Natural killer cell (primary cell): ENCODE data around the gene ARPIN. TPM values are rescaled to one million over a fixed set of nuclear protein-coding genes. Genes with fewer than 3 reads are reported as not detected.
"Not testable (repeated sequence)": the region's sequence is repeated elsewhere in the genome, so short reads cannot be mapped to it uniquely, and the experiment has no call there.

Experiments
- ATAC-seq, 3 donors: fragments of 150-1000 bp in 2 of 3; fragments of 200-7000 bp in 1 of 3; cut with Tn5 transposase; 1 replicate in 1 of 3; 2 replicates in 2 of 3; pipeline ENCODE4 v1.10.0; 2021; ENCODE audit warnings: mild to moderate bottlenecking in 2 of 3, moderate library complexity in 2 of 3
- DNase-seq, 2 donors: peaks; one replicate each; pipeline versions ENCODE4 v3.0.0 to v3.0.0-alpha.2; 2013 to 2021; ENCODE audit warnings: mixed read lengths in 1 of 2
- H3K27ac ChIP-seq: one replicate; pipeline ENCODE4 v1.5.1; 2013; ENCODE audit warnings: mild to moderate bottlenecking, low read length
- H3K27me3 ChIP-seq: one replicate; pipeline ENCODE4 v1.6.1; 2013; ENCODE audit warnings: low read length; ENCODE audit not compliant: control insufficient read depth, insufficient read depth
- H3K36me3 ChIP-seq: one replicate; pipeline ENCODE4 v1.6.1; 2013; ENCODE audit warnings: low read length; ENCODE audit not compliant: control insufficient read depth, insufficient read depth
- H3K4me1 ChIP-seq: one replicate; pipeline ENCODE4 v1.6.1; 2013; ENCODE audit warnings: low read length; ENCODE audit not compliant: control insufficient read depth, insufficient read depth
- H3K4me3 ChIP-seq: one replicate; pipeline ENCODE4 v1.5.1; 2013; ENCODE audit warnings: low read length
- H3K9me3 ChIP-seq: one replicate; pipeline ENCODE4 v1.6.1; 2013; ENCODE audit warnings: low read length; ENCODE audit not compliant: control insufficient read depth, insufficient read depth
- H3K27ac Mint-ChIP-seq, 2 donors: one replicate each; pipeline ENCODE4 v1.8.0; 2022; ENCODE audit warnings: mild to moderate bottlenecking in 2 of 2, mixed read lengths in 2 of 2, moderate library complexity in 1 of 2
- H3K27me3 Mint-ChIP-seq, 2 donors: one replicate each; pipeline ENCODE4 v1.8.0; 2022; ENCODE audit warnings: low read depth in 2 of 2, mixed read lengths in 2 of 2
- H3K36me3 Mint-ChIP-seq: one replicate; pipeline ENCODE4 v1.8.0; 2022; ENCODE audit warnings: mixed read lengths
- H3K4me1 Mint-ChIP-seq, 2 donors: one replicate each; pipeline ENCODE4 v1.8.0; 2022; ENCODE audit warnings: mixed read lengths in 2 of 2
- H3K4me3 Mint-ChIP-seq: one replicate; pipeline ENCODE4 v1.8.0; 2022; ENCODE audit warnings: mild to moderate bottlenecking, moderate library complexity, mixed read lengths
- H3K9me3 Mint-ChIP-seq, 2 donors: one replicate each; pipeline ENCODE4 v1.8.0; 2022; ENCODE audit warnings: mixed read lengths in 2 of 2
- CTCF ChIP-seq: fragments of 200-600 bp; IDR thresholded peaks from one replicate; pipeline ENCODE4 v1.8.0; 2022; ENCODE audit warnings: antibody characterized with exemption
- WGBS: methylation state at CpG from one replicate; pipeline ENCODE4 v1.1.7; 2013; ENCODE audit warnings: missing lambda C conversion rate; ENCODE audit not compliant: insufficient coverage; 5-methylcytosine and 5-hydroxymethylcytosine counted together
- intact Hi-C: fragments of 100-400 bp; cut with micrococcal nuclease; formaldehyde crosslinking; loops from one replicate; pipeline ENCODE4 v1.14.2; 2022
- total RNA-seq, 4 donors: library from RNA; stranded (reverse); fragments of 120-200 nt in 1 of 4; gene quantifications; one replicate each; pipeline versions ENCODE4 v1.2.3 to v1.2.4, GENCODE V29; 2013 to 2022

The ARPIN gene
- total RNA-seq, 3 donors from 2014 or later (not counting 1 experiment from before 2014, with no cell fraction given): 0.23 to 5.5 (median 0.38) TPM

- no peak for TF ChIP-seq CTCF
- Histone ChIP-seq H3K4me3 (no peak overlapping the region), H3K9me3 (no peaks in the 10 kb centered on the region), H3K27ac (no peak overlapping the region), H3K27me3 (no peaks in the 10 kb centered on the region), H3K4me1 (peaks cover 3% of the 10 kb centered on the region), H3K36me3 (peaks cover 13% of the 10 kb centered on the region)
- H3K27ac Mint-ChIP-seq: no peak overlapping the region
- intact Hi-C loops: no loop called here
- no peaks in the 10 kb centered on the region for H3K9me3 Mint-ChIP-seq
- no peak overlapping the region for H3K4me3 Mint-ChIP-seq
- DNase-seq (no peak), ATAC-seq (no peak)
- 95% methylated on average over 3 of the region's 4 CpGs for WGBS
- peaks cover 3% of the 10 kb centered on the region for H3K36me3 Mint-ChIP-seq
- H3K4me1 Mint-ChIP-seq: peaks cover 0 to 4% of the 10 kb centered on the region in 2 donors
- H3K27me3 Mint-ChIP-seq: no peaks in the 10 kb centered on the region
These were observed 42.0 kb downstream of the ARPIN start for GRCh38 chr15:89870688-89871288.

DNA sequence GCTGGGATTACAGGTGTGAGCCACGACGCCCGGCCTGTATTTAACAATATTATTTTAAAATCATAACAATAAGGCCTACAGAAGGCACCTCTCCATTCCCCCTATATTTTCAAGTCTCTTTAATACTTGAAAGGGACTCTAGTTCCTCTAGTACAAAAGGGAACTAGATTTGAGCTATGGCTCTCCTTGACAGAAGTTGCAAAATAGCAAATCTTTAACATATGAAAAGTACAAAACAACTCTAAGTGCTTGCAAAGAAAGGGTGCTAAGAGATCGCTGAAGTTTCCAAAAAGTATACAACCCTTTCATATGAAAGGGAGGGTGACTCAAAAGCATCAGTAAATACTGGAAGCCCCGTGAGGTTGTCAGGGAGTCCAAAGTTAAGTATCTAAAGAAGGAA, 42.7 kb downstream of the ARPIN start:
- Histone ChIP-seq H3K4me3 (no peak overlapping the region), H3K9me3 (no peaks in the 10 kb centered on the region), H3K27ac (no peak overlapping the region), H3K27me3 (no peaks in the 10 kb centered on the region), H3K4me1 (peaks cover 3% of the 10 kb centered on the region), H3K36me3 (peaks cover 15% of the 10 kb centered on the region)
- Mint-ChIP-seq H3K27ac (no peak overlapping the region), H3K4me3 (no peak overlapping the region), H3K36me3 (no peaks in the 10 kb centered on the region), H3K4me1 (peaks cover 0 to 1% of the 10 kb centered on the region in 2 donors), H3K9me3 (no peaks in the 10 kb centered on the region), H3K27me3 (no peaks in the 10 kb centered on the region)
- intact Hi-C loops: no loop called here
- no peak for TF ChIP-seq CTCF
- no peak for DNase-seq
- ATAC-seq: no peak
- WGBS: 100% methylated on average over 4 of the region's 5 CpGs

- H3K27ac ChIP-seq, H3K4me3 Mint-ChIP-seq, H3K27me3 ChIP-seq, H3K27ac Mint-ChIP-seq, H3K4me1 Mint-ChIP-seq, DNase-seq, H3K4me3 ChIP-seq, ATAC-seq, H3K9me3 ChIP-seq, H3K36me3 Mint-ChIP-seq, H3K9me3 Mint-ChIP-seq, H3K27me3 Mint-ChIP-seq, intact Hi-C loops, H3K4me1 ChIP-seq: not testable (repeated sequence)
- WGBS: 98% methylated on average over 9 of the region's 9 CpGs
- peaks cover 18% of the 10 kb centered on the region for H3K36me3 ChIP-seq
These were observed 43.3 kb downstream of the ARPIN start for GRCh38 chr15:89869490-89869889.

DNA sequence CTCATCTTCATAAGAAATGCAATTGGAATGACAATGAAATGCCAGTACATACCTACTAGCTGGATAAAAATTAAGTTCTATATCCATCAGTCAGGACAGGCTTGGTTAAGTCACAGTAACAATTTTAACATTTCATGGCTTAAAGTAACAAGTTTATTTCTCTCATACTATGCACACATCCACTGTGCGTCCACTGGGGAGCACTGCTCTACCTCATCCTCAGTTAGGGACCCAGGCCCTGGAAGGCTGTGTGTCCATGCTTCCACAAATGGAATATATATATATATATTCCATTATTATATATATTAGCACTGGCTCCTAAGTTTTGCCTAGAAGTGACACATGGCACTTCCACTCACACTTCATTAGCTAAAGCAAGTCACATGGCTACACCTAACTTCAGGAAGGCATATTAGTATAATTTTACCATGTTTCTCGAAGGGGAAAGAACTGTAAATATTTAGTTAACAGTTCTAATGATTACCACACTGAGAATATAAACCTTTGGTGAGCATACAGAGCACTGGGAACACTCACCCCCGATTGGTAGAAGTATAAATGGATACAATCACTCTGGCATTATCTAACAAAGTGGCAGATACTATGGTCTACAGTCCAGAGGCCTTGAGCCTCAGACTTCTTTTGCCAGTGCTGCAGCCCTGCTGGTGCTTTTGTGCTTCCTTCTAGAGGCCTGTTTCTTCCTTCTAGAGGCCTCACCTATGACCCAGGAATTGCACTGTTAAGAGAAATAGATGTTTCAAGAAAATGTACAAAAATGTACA, 47.6 kb downstream of the ARPIN start:
- no peak overlapping the region for H3K4me3 ChIP-seq
- no peaks in the 10 kb centered on the region for H3K27me3 Mint-ChIP-seq
- H3K9me3 ChIP-seq: no peaks in the 10 kb centered on the region
- DNase-seq (no peak), ATAC-seq (no peak)
- H3K27ac Mint-ChIP-seq: no peak overlapping the region
- H3K9me3 Mint-ChIP-seq: no peaks in the 10 kb centered on the region
- no peak overlapping the region for H3K27ac ChIP-seq
- H3K4me1 ChIP-seq: no peaks in the 10 kb centered on the region
- TF ChIP-seq CTCF: no peak
- H3K36me3 ChIP-seq: peaks cover 17% of the 10 kb centered on the region
- H3K36me3 Mint-ChIP-seq: no peaks in the 10 kb centered on the region
- intact Hi-C loops: no loop called here
- no peak overlapping the region for H3K4me3 Mint-ChIP-seq
- no peaks in the 10 kb centered on the region for H3K27me3 ChIP-seq
- WGBS: 94% methylated on average over 2 of the region's 3 CpGs
- peaks cover 0 to 5% of the 10 kb centered on the region in 2 donors for H3K4me1 Mint-ChIP-seq
